CD4-positive, alpha-beta T cell treated with Interleukin-1 beta for 1 hour (primary cell): Measurements from ENCODE around the gene EPYC.
"Not testable (repeated sequence)": the region's sequence is repeated elsewhere in the genome, so short reads cannot be mapped to it uniquely, and the experiment has no call there.

Experiments
- DNase-seq, 2 donors: peaks; one replicate each; pipeline ENCODE4 v3.0.0-alpha.2; 2020 to 2022

Gene EPYC

DNA sequence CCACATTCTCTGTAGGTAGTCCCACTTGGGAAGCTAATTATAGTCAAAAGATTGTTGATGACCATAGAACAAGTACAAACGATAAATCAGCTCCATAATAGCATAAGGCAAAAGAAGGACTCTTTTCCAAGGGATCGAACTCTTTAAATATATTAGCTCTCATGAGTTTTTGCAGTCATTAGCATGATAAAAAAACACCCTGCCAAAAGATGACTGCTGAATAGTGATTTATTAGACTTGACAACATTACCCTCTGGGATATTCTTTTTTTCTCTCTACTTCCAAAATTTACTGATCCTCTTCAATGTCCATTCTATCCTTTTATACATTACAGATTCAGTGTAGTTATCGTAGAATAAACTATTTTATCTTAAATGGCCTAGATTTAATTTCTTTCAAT lies 14.2 kb downstream of the EPYC start:
- DNase-seq: no peak

- DNase-seq: no peak
Observed at GRCh38 chr12:90989686-90990111, 15.1 kb downstream of the EPYC start.

GRCh38 chr12:90987520-90987919 lies 17.3 kb downstream of the EPYC start:
- DNase-seq: no peak

GRCh38 chr12:90987101-90987500 lies 17.7 kb downstream of the EPYC start:
- DNase-seq: no peak

DNA sequence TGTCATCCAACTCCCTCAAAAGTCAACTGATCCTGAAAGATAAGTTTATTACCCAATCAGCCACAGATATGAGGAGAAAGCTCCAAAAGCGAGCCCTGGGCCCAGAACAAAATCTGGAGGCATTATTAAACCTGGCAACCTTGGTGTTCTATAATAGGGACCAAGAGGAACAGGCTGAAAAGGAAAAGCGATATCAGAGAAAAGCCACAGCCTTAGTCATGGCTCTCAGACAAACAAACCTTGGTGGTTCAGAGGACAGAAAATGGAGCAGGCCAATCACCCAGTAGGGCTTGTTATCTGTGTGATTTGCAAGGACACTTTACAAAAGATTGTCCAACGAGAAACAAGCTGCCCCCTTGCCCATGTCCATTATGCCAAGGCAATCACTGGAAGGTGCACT lies 19.4 kb downstream of the EPYC start:
- not testable (repeated sequence) for DNase-seq

GRCh38 chr12:90984114-90984513 lies 20.7 kb downstream of the EPYC start:
- DNase-seq: no peak

GRCh38 chr12:90982170-90982569 lies 22.6 kb downstream of the EPYC start:
- DNase-seq: no peak

GRCh38 chr12:90979951-90980350 lies 24.8 kb downstream of the EPYC start:
- no peak for DNase-seq

DNA sequence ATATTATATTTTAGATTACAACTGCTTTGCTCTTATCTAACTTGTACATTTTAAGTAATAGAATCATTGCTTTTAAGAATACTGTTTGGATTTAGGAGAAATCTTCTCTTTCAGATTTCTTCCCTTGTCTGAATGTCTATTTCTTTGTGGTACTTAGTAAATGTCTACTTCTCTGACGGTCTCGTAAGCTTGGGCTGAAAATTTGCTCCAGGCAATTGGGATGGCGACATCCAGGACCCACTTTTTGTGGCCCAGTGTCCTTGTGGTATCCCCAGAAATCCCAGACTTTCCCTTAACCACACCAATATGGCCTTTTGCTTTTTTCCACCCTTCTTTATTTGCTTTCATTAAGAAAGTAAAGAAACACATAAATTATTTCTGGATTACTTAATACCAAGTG lies 25.8 kb downstream of the EPYC start:
- no peak for DNase-seq

DNA sequence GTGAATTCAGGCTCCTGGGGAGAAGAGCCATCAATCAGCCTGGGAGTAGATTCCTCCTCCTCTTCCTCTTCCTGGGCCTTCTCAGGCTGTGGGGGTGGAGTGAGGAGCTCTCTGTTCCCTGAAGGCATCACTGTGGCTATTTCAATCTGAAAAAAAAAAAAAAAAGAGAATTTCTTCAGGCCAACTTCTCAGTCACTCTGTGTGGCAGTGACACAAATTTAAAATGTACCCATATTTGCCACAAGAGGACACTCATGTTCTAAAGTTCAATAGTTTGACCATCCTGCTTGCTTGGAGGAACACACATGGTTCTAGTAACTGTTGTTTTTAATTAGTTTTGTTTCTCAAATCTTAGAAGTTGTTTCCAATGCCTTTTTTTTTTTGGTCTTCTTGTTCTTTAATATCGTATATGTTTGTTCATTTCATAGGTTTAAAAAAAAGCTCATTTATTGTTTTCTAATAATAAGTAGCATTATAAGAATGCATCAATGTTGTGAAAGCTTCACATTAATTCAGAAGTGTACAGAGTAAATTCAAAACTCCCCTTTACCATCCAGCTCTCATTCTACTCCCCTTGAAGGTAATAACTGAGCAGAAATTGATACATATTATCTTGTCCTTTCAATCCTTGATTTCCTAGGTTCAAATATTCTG lies 26.5 kb downstream of the EPYC start:
- no peak for DNase-seq

GRCh38 chr12:90977224-90977623 lies 27.5 kb downstream of the EPYC start:
- no peak for DNase-seq

DNA sequence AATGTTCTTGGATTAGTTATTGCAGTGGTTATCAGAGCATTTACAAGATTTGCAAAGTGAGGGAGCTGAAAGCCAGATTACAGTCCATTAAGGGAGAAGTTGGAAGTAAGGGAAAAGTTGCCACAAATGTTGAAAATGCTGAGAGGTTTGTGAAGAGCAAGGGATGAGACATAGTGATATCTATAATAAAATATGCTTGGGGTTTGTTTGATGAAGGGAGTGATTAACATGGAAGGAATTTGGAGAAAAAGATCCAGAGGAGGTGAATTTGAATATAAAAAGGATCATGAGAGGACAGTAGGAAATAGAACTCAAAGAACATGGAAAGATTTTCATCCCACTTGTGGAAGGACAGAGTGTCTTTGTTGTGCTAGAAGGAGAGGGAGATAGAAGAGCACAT lies 30.5 kb downstream of the EPYC start:
- DNase-seq: no peak

DNA sequence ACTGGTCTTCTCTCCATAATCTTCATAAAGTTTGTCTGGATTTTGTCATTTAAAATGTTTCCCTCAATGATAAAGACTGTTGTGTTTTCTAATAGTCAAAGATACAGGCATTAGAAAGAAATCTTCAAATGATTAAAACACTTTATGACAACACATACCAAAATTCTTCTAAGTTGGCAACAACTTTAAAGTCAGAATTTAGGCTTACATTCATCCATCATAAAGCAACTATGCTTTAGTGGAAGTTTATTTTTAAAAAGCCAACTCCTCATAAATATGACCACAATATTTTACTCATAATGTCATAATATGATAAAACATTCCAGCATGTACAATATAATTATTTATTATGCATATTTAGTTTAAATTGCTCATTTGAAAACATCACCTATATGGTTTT lies 32.5 kb downstream of the EPYC start:
- no peak for DNase-seq

DNA sequence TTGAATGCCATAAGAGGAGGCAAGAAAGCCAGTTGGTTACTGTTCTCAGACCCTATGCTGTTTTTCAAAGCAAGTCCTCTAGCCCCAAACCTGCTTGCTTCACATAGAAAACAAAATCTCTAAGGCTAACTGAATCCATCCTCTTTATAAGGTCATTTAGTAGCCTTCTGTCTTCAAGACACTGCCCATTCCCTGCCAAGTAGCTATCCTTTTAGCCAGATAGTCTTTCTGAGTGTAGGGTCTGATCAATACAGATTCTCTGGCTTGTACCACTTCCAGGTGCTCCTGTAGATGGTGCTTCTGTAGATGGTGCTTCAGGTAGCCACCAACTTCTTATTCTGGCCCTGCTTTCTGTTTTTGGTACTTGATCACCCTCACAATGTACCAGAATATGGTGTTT lies 33.9 kb downstream of the EPYC start:
- no peak for DNase-seq

- DNase-seq: no peak
Observed at GRCh38 chr12:90970471-90970870, 34.3 kb downstream of the EPYC start.

- no peak for DNase-seq
Observed at GRCh38 chr12:90969851-90970250, 34.9 kb downstream of the EPYC start.

DNA sequence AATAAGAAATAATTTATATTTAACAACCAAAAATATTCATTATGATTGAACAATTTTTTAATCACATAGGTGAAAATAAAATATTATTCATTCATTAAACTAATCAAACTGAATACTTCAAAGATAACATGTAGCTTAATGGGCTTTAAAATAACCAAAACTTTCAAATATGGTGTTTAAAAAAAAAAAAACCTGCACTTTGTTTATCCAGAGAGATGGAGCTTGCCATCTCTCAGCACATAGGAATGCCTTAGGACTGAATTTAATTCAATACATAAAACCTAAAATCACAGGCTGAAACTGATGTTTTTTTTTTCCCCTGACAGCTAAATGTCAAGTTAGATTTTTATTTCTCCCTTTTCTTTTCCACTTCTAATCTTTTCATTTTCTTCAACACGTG lies 35.4 kb downstream of the EPYC start:
- DNase-seq: no peak

- DNase-seq: no peak
Observed at GRCh38 chr12:90965204-90965603, 39.6 kb downstream of the EPYC start.

GRCh38 chr12:90964616-90965015 lies 40.2 kb downstream of the EPYC start:
- DNase-seq: no peak

- DNase-seq: no peak
Observed at GRCh38 chr12:90963946-90964345, 40.8 kb downstream of the EPYC start.

DNA sequence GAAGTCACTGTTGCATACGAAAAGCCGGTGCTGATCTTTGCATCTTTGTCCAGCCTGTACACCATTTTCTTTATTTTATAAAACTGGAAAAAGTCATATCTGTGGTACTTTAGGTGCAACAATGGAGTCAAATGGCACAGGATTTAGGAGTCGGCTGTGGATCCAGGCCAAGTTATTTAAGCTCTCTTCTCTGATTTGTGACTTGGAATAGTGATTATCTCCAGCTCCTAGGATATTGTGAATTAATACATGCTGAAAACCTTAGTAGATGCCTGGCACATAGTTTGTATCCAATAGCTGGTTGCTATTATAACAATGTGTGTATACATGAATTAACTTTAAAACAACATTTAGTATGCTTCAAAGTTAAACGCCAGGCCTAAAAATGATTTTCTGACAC lies 43.6 kb downstream of the EPYC start:
- DNase-seq: no peak

GRCh38 chr12:90959538-90960139 lies 45.1 kb downstream of the EPYC start:
- DNase-seq: peak in 1 of 2 donors; percentile 33

GRCh38 chr12:90959032-90959431 lies 45.7 kb downstream of the EPYC start:
- no peak for DNase-seq

- DNase-seq: no peak
Observed at GRCh38 chr12:90958347-90958746, 46.4 kb downstream of the EPYC start.

- DNase-seq: no peak
Observed at GRCh38 chr12:90954921-90955320, 49.9 kb downstream of the EPYC start, which contains the start of gene CCER1. TSS of gene CCER1 (minus strand) at chr12:90955176. CDS start at chr12:90954742, 434 bp downstream.
